Hematopoietic multipotent progenitor cell treated with erythropoietin and hydrocortisone succinate and interleukin-3 and kit ligand, for 15 days (in vitro differentiated cells): ENCODE measurements around the gene LYRM2.

Experiments used
- DNase-seq: peaks from one replicate; pipeline ENCODE4 v3.0.0-alpha.2; 2015; ENCODE audit warnings: low spot score

LYRM2 gene

GRCh38 chr6:89638320-89639195, at the start of gene LYRM2:
Gene LYRM2, minus strand, starts transcription at chr6:89638747. Its CDS starts 31 bp downstream, at chr6:89638716.
- DNase-seq = peak; percentile 94

GRCh38 chr6:89688328-89688727, 49.8 kb upstream of the LYRM2 start:
- no peak for DNase-seq

DNA sequence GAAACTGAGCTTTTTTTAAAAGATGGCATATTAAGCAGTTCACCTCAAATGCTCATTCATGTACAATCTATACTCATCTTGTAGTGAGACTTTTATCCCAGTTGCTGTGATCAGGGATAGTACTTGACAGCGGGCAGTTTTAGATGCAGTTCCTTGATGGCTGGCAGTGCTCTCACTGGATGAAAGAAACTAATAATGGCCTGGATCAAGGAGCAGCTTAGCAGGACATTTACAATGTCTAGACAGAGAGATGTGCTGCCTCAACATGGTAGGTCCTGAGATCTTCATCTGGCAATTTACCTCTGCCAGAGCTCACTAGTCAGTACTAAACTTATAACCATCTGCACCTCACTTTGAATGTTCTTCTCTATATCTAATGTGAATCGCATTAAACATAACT, 46.8 kb upstream of the LYRM2 start:
- no peak for DNase-seq

GRCh38 chr6:89682991-89683390, 44.4 kb upstream of the LYRM2 start:
- no peak for DNase-seq

DNA sequence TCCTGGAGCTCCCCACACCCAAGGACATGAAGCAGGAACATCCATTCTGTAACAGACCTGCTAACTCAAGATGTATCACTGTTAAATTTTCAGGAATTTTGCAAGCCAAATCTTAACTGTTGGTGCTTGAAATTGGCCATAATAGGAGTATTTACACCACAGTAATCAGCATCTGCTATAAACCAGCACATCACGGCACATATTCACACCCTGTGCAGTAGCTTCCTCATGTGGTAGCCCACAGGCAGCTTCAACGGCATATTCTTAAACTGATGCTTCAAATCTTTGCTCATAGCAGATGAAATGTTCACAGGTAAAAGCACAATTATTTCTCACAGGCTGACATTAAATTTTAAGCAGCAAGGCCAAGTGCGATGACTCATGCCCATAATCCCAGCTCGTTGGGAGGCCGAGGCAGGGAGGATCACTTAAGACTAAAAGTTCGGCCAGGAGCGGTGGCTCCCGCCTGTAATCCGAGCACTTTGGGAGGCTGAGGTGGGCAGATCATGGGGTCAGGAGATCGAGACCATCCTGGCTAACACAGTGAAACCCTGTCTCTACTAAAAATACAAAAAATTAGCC, 43.5 kb upstream of the LYRM2 start:
- no peak for DNase-seq

GRCh38 chr6:89680551-89680950, 42.0 kb upstream of the LYRM2 start:
- no peak for DNase-seq

- peak; percentile 46 for DNase-seq
Observed at GRCh38 chr6:89680150-89680549, 41.6 kb upstream of the LYRM2 start.

- DNase-seq = no peak
Observed at GRCh38 chr6:89679215-89680120, 40.9 kb upstream of the LYRM2 start.

DNA sequence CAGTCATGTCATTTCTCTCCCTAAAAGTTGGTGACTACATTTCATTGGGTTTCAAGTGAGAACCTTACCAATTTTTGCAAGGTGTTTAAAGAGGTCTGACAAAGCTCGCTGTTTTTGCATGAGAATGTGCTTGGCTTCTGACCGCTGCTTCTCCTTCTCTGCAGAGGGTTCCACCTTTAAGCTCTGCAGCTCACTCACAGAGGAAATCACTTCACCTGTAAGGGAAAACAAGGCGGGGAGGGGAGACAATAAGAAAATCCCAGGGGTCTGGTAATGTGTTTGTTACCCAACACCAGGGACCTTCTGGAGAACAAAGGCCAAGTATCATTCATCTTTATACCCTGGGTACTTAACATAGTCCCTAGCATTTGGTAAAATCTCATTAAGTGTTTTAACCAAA, 40.0 kb upstream of the LYRM2 start:
- DNase-seq = no peak

DNA sequence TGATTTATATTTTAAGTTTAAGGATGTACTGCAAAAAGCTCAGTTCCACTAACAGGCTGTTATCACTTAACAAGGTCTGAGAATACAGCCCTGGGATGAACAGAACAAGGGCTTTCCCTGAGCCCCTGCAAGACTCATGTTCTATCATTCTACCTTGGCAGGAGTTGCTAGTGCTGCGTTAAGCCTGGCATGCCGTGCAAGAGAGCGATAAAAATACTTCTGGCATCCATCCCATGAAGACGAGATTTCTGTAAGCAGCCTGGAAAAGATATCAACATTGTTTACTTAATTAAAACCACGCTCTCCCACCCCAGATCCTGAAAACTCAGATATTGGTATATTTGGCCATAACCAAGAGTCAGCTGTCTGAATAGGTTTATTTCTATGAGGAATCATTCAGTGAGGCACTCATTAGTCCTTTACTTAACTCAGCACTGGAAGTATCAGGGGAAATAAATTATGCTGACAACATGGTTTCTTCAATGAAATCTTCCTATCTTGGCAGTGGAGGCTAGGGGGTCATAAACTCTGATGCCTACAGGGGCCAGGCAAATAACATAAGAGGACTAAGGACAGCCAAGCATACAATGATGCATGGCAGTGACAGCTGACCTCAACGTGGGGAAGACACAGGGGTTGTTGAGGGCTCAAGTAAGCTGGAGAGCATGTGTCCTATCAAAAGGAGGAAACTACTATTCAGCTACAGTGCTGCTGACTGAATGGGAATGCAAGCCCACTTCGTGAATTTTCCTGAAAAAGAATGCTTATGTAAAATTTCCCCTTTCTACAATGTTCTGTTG, 37.6 kb upstream of the LYRM2 start:
- DNase-seq = peak; percentile 30

DNA sequence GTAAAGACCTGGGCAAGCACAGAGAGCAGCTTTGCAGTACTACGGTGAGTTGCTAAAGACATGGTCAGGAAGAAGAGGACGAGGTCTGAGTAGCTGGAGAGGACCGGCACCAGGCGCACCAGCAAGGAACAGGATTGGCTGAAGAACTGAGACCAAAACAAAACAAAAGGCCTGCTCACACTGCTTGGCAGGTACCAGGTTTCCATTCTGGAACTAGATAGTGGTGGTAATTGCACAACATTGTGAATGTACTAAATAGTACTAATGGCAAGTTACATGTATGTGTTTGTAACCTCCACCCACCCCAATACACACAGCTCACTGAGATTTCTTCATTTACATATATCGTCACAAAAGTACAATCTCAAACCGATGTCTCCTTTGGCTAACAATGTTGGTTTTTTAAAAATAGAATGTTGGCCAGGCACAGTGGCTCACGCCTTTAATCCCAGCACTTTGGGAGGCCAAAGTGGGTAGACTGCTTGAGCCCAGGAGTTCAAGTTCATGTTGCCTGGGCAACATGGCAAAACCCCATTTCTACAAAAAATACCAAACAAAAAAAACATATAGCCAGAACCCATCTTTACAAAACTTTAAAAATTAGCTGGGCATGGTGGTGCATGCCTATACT, 32.5 kb upstream of the LYRM2 start:
- no peak for DNase-seq

DNA sequence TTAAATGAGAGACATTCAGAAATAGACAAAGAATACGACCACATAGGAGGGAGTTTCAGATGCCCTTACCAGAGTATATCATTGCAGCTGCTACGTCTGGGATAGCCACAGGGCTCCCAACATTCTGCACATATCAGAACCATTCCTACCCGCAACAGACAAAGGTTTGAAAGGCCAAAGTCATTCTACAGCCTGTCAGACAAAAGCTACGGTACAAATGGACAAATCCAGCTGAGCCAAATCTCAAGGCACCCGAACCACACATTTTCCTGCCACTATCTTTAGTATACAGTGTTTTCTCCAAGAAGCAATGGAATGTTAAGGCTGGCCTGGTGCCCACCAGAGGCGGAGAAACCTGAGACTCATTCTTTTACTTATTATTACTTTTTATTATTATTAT, 30.5 kb upstream of the LYRM2 start:
- DNase-seq = no peak

DNA sequence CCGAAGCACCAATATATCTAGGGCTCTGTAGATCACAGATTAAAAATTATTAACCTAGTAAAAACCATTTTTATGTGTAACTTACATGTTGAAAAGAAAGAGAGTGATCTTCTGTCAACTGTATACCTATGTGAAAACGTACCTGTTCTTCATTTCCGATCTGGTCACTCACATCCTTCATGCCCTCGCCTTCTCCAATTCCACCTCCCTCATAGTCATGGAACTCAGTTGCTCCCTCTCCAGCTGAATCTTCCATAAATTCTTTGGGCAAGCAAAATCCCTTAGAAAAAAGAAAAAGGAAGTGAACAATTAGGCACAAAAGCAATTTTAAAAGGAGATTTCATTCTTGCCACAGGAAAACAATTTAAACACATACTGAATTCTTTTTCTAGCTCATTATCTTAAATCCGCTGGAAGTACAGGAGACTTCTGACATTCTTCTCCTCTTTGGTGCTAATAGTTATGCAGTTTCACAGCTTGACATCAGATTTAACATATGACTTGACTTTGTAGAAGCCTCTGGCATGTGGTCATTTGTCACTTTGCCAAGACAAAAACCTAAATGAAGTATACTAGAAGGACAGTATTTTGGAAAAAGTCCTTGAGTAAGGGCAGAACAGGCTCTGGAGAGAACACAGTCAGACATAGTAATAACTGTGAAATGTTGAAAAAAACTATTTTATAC, 29.5 kb upstream of the LYRM2 start:
- DNase-seq = no peak

- no peak for DNase-seq
Observed at GRCh38 chr6:89662659-89663223, 24.2 kb upstream of the LYRM2 start.

DNA sequence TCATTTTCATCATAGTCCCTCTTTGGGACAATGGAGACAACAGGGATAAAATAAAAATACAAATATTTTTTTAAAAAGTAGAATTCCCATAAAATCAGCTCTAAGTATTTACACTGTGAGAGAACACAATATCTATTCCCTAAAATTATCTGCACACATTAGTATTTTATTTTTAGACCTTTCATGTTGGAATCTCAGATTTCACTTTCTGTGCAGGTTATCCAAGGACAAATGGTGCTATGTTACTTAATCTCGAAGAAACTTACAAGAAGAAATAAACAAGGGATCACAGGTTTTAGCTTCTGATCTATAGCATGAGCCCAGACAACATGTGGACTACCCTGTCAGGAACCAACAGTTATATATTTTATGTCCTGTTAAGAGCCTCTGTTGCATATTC, 23.0 kb upstream of the LYRM2 start:
- DNase-seq = no peak

DNA sequence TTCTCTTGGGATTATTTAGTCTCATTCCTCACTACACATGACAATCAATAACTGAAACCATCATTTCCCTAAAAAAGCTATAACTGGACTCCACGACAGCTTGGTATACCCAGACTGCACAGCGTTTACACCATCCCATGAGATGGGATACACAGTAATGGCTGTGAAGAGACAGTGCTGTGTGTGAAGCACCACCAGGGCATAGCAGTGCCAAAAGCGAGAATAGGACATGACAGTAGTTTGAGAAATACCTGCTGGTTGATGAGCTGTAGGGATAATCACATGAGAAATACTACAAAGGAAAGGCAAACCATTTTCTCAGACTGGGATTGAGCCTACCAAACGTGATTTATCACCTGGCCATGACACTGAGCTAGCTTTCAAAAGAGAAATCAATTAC, 22.4 kb upstream of the LYRM2 start:
- no peak for DNase-seq

DNA sequence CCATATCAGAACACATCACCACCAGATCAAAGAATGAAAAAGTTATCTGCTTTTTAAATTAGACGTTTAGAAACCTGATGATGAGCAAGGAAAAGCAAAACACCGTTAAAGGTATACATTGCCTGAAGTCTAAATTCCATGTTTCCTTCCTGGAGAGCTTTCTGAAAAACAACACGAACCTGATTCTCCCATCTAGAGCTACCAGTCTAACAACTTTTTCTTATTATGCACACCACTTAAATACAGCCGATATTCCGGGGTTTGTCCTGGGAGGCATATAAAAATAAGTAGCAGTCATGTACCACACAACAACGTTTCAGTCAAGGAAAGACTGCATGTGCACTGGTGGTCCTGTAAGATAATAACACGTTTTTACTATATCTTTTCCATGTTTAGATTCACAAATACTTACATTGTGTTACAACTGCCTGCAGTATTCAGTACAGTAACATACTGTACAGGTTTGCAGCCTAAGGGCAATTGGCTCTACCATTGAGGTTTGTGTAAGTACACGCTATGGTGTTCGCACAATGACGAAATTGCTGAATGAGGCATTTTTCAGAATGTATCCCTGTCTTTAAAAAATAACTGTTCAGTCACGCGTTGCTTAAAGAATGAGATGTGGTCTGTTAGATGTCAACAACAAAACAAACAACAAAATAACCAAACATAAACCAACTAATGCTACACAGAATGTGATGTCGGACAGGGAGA, 19.1 kb upstream of the LYRM2 start:
- DNase-seq = no peak

DNA sequence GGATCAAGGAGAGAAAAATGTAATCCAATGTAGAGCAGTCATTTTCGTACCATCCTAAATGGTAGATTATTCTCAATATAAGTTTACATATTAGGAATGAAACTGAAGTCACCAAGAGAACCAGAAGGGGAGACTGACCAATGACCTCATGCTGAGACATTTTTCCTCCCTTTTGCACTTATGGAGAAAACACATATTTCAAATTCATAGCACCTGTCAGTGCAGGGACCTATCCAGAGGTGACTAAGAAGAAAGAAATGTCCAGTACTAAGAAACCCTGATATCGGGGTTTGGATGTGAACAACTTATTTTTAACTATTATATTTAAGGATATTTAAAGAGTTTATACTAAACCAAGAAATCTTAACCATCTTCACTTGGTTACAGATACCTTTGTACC, 16.6 kb upstream of the LYRM2 start:
- no peak for DNase-seq

GRCh38 chr6:89650579-89650978, 12.0 kb upstream of the LYRM2 start:
- no peak for DNase-seq

- no peak for DNase-seq
Observed at GRCh38 chr6:89649682-89650081, 11.1 kb upstream of the LYRM2 start.
